ENCODE measurements around the gene C5orf15.

Gene C5orf15

DNA sequence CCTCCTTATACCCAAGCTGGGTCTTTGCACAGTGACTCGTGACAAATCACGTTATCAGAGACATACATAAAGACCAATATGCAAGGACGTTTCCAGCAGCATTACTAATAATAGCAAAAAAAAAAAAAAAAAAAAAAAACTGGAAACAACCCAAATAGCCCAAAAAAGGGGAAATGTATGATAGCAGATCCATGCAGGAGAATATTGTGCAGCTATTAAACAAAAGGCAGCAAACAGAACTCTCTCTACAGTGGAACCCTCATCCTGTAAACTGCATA is 37.7 kb downstream of the C5orf15 start:
- Histone ChIP-seq H3K4me3 (replicated peaks; ENCODE audit: insufficient read depth, low read length) (no peak overlapping the region), H3K27me3 (ENCODE audit: insufficient read depth, poor library complexity, severe bottlenecking) (no peaks in the 10 kb centered on the region), H3K27ac (replicated peaks) (no peak overlapping the region)
- TF ChIP-seq, protein P1, sequence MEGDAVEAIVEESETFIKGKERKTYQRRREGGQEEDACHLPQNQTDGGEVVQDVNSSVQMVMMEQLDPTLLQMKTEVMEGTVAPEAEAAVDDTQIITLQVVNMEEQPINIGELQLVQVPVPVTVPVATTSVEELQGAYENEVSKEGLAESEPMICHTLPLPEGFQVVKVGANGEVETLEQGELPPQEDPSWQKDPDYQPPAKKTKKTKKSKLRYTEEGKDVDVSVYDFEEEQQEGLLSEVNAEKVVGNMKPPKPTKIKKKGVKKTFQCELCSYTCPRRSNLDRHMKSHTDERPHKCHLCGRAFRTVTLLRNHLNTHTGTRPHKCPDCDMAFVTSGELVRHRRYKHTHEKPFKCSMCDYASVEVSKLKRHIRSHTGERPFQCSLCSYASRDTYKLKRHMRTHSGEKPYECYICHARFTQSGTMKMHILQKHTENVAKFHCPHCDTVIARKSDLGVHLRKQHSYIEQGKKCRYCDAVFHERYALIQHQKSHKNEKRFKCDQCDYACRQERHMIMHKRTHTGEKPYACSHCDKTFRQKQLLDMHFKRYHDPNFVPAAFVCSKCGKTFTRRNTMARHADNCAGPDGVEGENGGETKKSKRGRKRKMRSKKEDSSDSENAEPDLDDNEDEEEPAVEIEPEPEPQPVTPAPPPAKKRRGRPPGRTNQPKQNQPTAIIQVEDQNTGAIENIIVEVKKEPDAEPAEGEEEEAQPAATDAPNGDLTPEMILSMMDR (IDR thresholded peaks at IDR 0.05; ENCODE audit: insufficient read depth, low read length): no peak
- TF ChIP-seq, protein P2, sequence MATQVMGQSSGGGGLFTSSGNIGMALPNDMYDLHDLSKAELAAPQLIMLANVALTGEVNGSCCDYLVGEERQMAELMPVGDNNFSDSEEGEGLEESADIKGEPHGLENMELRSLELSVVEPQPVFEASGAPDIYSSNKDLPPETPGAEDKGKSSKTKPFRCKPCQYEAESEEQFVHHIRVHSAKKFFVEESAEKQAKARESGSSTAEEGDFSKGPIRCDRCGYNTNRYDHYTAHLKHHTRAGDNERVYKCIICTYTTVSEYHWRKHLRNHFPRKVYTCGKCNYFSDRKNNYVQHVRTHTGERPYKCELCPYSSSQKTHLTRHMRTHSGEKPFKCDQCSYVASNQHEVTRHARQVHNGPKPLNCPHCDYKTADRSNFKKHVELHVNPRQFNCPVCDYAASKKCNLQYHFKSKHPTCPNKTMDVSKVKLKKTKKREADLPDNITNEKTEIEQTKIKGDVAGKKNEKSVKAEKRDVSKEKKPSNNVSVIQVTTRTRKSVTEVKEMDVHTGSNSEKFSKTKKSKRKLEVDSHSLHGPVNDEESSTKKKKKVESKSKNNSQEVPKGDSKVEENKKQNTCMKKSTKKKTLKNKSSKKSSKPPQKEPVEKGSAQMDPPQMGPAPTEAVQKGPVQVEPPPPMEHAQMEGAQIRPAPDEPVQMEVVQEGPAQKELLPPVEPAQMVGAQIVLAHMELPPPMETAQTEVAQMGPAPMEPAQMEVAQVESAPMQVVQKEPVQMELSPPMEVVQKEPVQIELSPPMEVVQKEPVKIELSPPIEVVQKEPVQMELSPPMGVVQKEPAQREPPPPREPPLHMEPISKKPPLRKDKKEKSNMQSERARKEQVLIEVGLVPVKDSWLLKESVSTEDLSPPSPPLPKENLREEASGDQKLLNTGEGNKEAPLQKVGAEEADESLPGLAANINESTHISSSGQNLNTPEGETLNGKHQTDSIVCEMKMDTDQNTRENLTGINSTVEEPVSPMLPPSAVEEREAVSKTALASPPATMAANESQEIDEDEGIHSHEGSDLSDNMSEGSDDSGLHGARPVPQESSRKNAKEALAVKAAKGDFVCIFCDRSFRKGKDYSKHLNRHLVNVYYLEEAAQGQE (IDR thresholded peaks at IDR 0.05; ENCODE audit: insufficient replicate concordance, low read depth): no peak
- TF ChIP-seq POLR2AphosphoS5 (IDR thresholded peaks at IDR 0.05; ENCODE audit: low read depth): no peak
- TF ChIP-seq SPI1 (IDR thresholded peaks at IDR 0.05; ENCODE audit: borderline replicate concordance, low read depth): no peak
- TF ChIP-seq GABPA (IDR thresholded peaks at IDR 0.05; ENCODE audit: low read depth): no peak
- DNase-seq (ENCODE audit: low read depth in 1 of 2, low spot score in 1 of 2): no peak

DNA sequence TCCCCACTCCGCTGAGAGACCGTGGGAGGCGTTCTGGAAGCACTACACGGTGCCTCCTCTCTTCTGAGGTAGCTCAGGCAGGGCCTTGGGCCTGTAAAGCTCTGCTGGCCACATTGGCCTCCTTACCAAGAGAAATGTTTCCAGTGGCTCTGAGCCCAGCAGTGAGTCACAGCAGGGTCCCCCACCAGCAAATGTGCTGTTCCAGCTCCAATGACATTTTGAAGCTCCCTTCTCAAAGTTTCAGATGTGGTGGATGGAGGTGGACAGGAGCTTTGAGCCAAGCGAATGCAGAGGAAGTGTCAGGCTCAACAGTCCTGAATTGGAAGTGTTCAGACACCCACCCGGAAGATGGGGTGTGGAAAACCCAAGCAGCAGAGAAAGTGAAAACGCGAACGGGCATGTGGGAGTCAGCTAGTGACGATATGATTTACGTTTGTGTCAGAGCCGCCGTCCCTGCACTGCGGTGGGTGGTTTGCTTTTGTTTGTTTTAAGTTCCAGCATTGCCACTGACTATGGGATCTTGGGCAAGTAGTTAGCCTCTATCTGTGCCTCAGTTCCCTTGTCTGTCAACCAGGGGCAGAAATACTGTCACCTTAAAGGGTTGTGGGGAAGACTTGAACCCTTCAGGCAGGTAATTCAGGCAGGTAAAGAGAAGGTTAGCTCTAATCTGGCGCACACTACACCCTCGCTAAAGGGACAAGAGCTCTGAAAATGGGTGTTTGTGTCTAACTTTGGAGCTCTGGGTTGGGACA is 38.2 kb downstream of the C5orf15 start:
- Histone ChIP-seq H3K27me3 (ENCODE audit: insufficient read depth, poor library complexity, severe bottlenecking) (no peaks in the 10 kb centered on the region), H3K27ac (replicated peaks) (no peak overlapping the region), H3K4me3 (replicated peaks; ENCODE audit: insufficient read depth, low read length) (no peak overlapping the region)
- TF ChIP-seq, protein P1 (IDR thresholded peaks at IDR 0.05; ENCODE audit: insufficient read depth, low read length): no peak
- TF ChIP-seq SPI1 (IDR thresholded peaks at IDR 0.05; ENCODE audit: borderline replicate concordance, low read depth) (no peak), GABPA (IDR thresholded peaks at IDR 0.05; ENCODE audit: low read depth) (no peak), POLR2AphosphoS5 (IDR thresholded peaks at IDR 0.05; ENCODE audit: low read depth) (no peak)
- TF ChIP-seq, protein P2 (IDR thresholded peaks at IDR 0.05; ENCODE audit: insufficient replicate concordance, low read depth): no peak
- no peak for DNase-seq (ENCODE audit: low read depth in 1 of 2, low spot score in 1 of 2)

DNA sequence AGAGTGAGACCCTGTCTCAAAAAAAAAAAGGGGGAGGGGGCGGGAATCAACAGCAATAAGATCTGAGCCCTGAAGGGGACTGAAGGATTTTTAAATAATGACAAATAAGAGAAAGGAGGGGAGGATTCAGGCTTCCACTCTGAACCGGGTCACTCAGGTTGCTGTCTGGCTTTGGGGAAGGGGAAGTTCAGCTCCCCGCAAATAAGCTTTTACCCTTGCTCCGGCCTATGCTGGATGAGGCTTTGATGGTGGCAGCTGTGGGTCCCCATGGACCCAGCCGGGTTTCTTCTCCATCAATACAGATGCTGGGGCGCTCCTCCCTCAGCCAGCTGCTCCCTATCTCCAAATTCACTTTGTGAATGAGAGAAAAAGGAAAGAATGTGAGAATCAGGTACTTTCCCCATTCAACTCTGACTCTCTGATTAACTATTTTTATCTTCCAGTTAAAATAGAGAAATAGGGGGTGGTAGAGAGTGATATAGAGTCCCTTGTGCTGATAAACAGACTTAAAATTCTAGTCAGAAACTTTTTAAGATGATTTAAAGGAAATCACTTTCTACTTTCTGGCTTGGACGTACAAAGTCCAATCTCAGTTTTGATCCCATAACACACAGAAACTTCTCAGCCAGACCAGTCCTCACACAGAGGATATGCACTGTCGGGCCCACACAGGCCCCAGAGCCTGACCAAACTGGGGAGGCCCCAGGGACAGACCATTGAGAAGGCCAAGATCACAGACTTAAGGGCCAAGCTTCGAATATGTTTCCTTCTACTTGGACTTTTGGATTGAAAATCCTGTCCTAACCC is 39.6 kb downstream of the C5orf15 start:
- TF ChIP-seq POLR2AphosphoS5 (IDR thresholded peaks at IDR 0.05; ENCODE audit: low read depth) (no peak), GABPA (IDR thresholded peaks at IDR 0.05; ENCODE audit: low read depth) (no peak), SPI1 (IDR thresholded peaks at IDR 0.05; ENCODE audit: borderline replicate concordance, low read depth) (no peak)
- TF ChIP-seq, protein P1 (IDR thresholded peaks at IDR 0.05; ENCODE audit: insufficient read depth, low read length): no peak
- TF ChIP-seq, protein P2 (IDR thresholded peaks at IDR 0.05; ENCODE audit: insufficient replicate concordance, low read depth): no peak
- Histone ChIP-seq H3K4me3 (replicated peaks; ENCODE audit: insufficient read depth, low read length) (no peak overlapping the region), H3K27ac (replicated peaks) (no peak overlapping the region), H3K27me3 (ENCODE audit: insufficient read depth, poor library complexity, severe bottlenecking) (no peaks in the 10 kb centered on the region)
- no peak for DNase-seq (ENCODE audit: low read depth in 1 of 2, low spot score in 1 of 2)

All from HL-60 (cell line).